Transverse colon (tissue), 4 donors: Measurements from ENCODE around the gene TMED7. TPM values are rescaled to one million over a fixed set of nuclear protein-coding genes. Genes with fewer than 3 reads are reported as not detected.

Experiments
- DNase-seq: peaks from one replicate; pipeline ENCODE4 v3.0.0-alpha.2; 2019
- H3K27ac ChIP-seq, 4 donors: fragments of 200-600 bp; sonication (generic); 2 replicates each; pipeline ENCODE4 v1.5.1; 2016 to 2018; ENCODE audit warnings: inconsistent platforms in 4 of 4
- H3K27me3 ChIP-seq: fragments of 200-600 bp; sonication (generic); 2 replicates; pipeline ENCODE4 v1.5.1; 2017; ENCODE audit warnings: inconsistent platforms
- H3K36me3 ChIP-seq, 4 donors: fragments of 200-600 bp; sonication (generic); 2 replicates each; pipeline ENCODE4 v1.5.1; 2017 to 2019; ENCODE audit warnings: inconsistent platforms in 4 of 4
- H3K4me1 ChIP-seq, 4 donors: fragments of 200-600 bp; sonication (generic); 2 replicates each; pipeline ENCODE4 v1.5.1; 2017 to 2020; ENCODE audit warnings: inconsistent platforms in 4 of 4
- H3K4me3 ChIP-seq, 4 donors: fragments of 200-600 bp; sonication (generic); 1 replicate in 1 of 4; 2 replicates in 3 of 4; pipeline versions ENCODE4 v1.5.1 to v1.6.1; 2017 to 2019; ENCODE audit warnings: inconsistent platforms in 4 of 4
- H3K9me3 ChIP-seq, 2 donors: fragments of 200-600 bp; sonication (generic); 2 replicates each; pipeline ENCODE4 v1.5.1; 2017 to 2019; ENCODE audit warnings: inconsistent platforms in 2 of 2
- CTCF ChIP-seq, 5 experiments: fragments of 200-600 bp in 3 of 5; fragments of 450-650 bp in 2 of 5; sonication (generic) in 3 of 5; IDR thresholded peaks; 1 replicate in 2 of 5; 2 replicates in 3 of 5; pipeline ENCODE4 v1.5.1; 2016 to 2017; ENCODE audit warnings: antibody characterized with exemption in 5 of 5, inconsistent platforms in 3 of 5, mild to moderate bottlenecking in 2 of 5, moderate library complexity in 1 of 5
- EP300 ChIP-seq: sonication (generic); formaldehyde crosslinking; IDR thresholded peaks from one replicate; pipeline ENCODE4 v1.6.1; 2017; ENCODE audit warnings: antibody characterized with exemption, low read depth
- POLR2A ChIP-seq: fragments of 450-650 bp; IDR thresholded peaks from one replicate; pipeline ENCODE4 v1.6.1; 2016; ENCODE audit warnings: antibody characterized with exemption, mild to moderate bottlenecking, moderate library complexity
- POLR2AphosphoS5 ChIP-seq, 3 donors: sonication (generic); formaldehyde crosslinking; IDR thresholded peaks; one replicate each; pipeline ENCODE4 v1.6.1; 2016; ENCODE audit warnings: antibody characterized with exemption in 3 of 3
- WGBS, 2 donors: methylation state at CpG; one replicate each; pipeline ENCODE4 v1.1.5; 2018; ENCODE audit warnings: low coverage in 1 of 2; 5-methylcytosine and 5-hydroxymethylcytosine counted together
- in situ Hi-C, 4 donors: fragments of 200-750 bp; cut with MboI; loops; one replicate each; pipeline versions ENCODE4 v1.15.0 to v1.15.1; 2017; ENCODE audit warnings: low sequenced_read_pairs in 3 of 4, low pct_ligation_motif_present in 1 of 4, low pct_unique_long_range_greater_than_20kb in 1 of 4
- intact Hi-C: fragments of 100-400 bp; cut with DNase I; formaldehyde crosslinking; loops from one replicate; pipeline ENCODE4 v1.15.1; 2023; ENCODE audit warnings: low total_unique reads
- total RNA-seq, 4 donors: library from RNA; depleted of rRNA; stranded (reverse); fragments of >200 nt; gene quantifications; one replicate each; pipeline ENCODE4 v1.1.0, GENCODE V29; 2016

The TMED7 gene
- total RNA-seq, 4 donors from 2014 or later: 29.9 to 122 (median 98.2) TPM

- Histone ChIP-seq H3K4me1 (peaks cover 13 to 53% (median 32%) of the 10 kb centered on the region in 4 donors), H3K36me3 (peaks cover 0 to 22% (median 6%) of the 10 kb centered on the region in 4 donors), H3K27me3 (no peaks in the 10 kb centered on the region), H3K27ac (no peak overlapping the region), H3K9me3 (no peaks in the 10 kb centered on the region), H3K4me3 (no peak overlapping the region)
- intact Hi-C loops (no loop called here), in situ Hi-C loops (loop anchor here in 2 of 4 donors (10.0 kb wide), 2 partner anchors 213 to 453 kb away; no protein-coding TSS in a partner anchor)
- TF ChIP-seq CTCF (IDR thresholded peaks at IDR 0.05) (no peak), POLR2A (no peak), POLR2AphosphoS5 (IDR thresholded peaks at IDR 0.05) (no peak), EP300 (no peak)
- DNase-seq: no peak
- WGBS, 2 donors: 89% methylated on average over 4 of the region's 4 CpGs
These were observed 4.4 kb downstream of the TMED7 start for GRCh38 chr5:115621365-115621900.

GRCh38 chr5:115616892-115617291 is 8.9 kb downstream of the TMED7 start:
- Histone ChIP-seq H3K4me1 (peaks cover 0 to 20% (median 1%) of the 10 kb centered on the region in 4 donors), H3K9me3 (no peaks in the 10 kb centered on the region), H3K4me3 (no peak overlapping the region), H3K36me3 (peaks cover 0 to 41% (median 10%) of the 10 kb centered on the region in 4 donors), H3K27ac (no peak overlapping the region), H3K27me3 (no peaks in the 10 kb centered on the region)
- in situ Hi-C loops (no loop called here), intact Hi-C loops (no loop called here)
- DNase-seq: no peak
- TF ChIP-seq POLR2AphosphoS5 (IDR thresholded peaks at IDR 0.05) (no peak), EP300 (no peak), CTCF (IDR thresholded peaks at IDR 0.05) (no peak), POLR2A (no peak)
- WGBS, 2 donors: 41 to 64% methylated on average over 1 of the region's 1 CpG

- no peak for TF ChIP-seq POLR2AphosphoS5 (IDR thresholded peaks at IDR 0.05)
- TF ChIP-seq EP300: no peak
- TF ChIP-seq CTCF (IDR thresholded peaks at IDR 0.05): no peak
- no peak for DNase-seq
- Histone ChIP-seq H3K4me1 (peaks cover 0 to 16% (median 0%) of the 10 kb centered on the region in 4 donors), H3K9me3 (no peaks in the 10 kb centered on the region), H3K27ac (no peak overlapping the region), H3K27me3 (no peaks in the 10 kb centered on the region), H3K36me3 (peaks cover 0 to 41% (median 10%) of the 10 kb centered on the region in 4 donors), H3K4me3 (no peak overlapping the region)
- in situ Hi-C loops (no loop called here), intact Hi-C loops (no loop called here)
These were observed 9.4 kb downstream of the TMED7 start for GRCh38 chr5:115616472-115616871.

GRCh38 chr5:115611873-115612272 is 14.0 kb downstream of the TMED7 start:
- WGBS, 2 donors: 98% methylated on average over 5 of the region's 5 CpGs
- Histone ChIP-seq H3K36me3 (peaks cover 0 to 28% (median 4%) of the 10 kb centered on the region in 4 donors), H3K27ac (no peak overlapping the region), H3K4me3 (no peak overlapping the region), H3K9me3 (no peaks in the 10 kb centered on the region), H3K4me1 (peaks cover 0 to 18% (median 2%) of the 10 kb centered on the region in 4 donors), H3K27me3 (no peaks in the 10 kb centered on the region)
- intact Hi-C loops (no loop called here), in situ Hi-C loops (no loop called here)
- no peak for DNase-seq
- TF ChIP-seq POLR2AphosphoS5 (IDR thresholded peaks at IDR 0.05) (no peak), EP300 (no peak), CTCF (IDR thresholded peaks at IDR 0.05) (no peak), POLR2A (no peak)
